Measurements from ENCODE around the gene ESPN. TPM values are rescaled to one million over a fixed set of nuclear protein-coding genes. Genes with fewer than 3 reads are reported as not detected.
A peak's percentile ranks its signal among the peaks of the same experiment; 100 is the strongest.

ESPN gene
- polyA plus RNA-seq, 1 experiment, result not detected

DNA sequence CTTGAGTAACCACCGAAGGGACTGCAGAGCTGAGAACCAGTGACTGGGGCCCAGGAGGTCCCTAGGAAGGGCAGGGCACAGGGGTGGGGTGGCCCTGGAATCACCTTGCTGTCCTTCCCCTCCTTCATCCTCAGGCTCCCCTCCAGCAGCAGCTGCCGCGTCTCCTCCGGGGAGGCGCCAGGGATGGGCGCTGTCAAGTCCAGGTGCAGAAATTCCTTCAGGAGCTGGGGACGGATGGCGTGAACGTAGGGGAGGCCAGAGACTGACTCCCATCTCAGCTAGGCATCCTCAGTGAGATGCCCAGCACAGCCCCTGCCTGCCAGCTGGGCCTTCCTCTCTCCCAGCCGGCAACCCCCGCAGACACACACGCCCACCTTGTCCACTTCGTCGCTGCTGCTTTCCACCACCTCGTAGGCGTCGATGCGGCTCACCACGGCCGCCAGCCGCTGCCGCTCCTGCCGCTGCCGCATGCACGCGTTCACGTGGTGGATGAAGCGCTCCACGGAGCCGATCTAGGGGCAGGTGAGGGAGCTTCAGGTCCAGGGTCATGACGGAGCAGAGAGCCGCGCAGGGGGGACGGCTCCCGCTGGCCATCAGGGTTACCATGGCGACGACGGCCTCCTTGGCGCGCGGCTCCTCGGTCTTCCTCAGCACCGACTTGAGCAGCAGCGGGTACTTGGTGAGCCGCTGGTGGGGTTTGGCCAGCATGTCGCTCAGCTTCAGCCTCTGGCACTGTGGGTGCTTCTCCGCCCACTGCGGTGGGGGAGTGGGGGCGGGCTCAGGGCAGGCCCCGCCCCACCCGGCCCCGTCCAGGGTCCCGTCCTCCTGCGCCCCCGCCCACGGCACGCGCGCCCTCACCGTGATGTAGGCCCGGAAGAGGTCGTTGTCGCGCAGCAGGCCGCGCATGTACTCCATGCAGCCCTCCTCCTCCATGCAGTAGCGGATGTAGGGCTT is 45.8 kb downstream of the ESPN start:
- Histone ChIP-seq H3K4me3 (ENCODE audit: low read depth, low read length) (no peak overlapping the region), H3K9me3 (ENCODE audit: control insufficient read depth, insufficient read depth, low read length) (no peaks in the 10 kb centered on the region; the same call in 1 of the 2 replicates), H3K27me3 (ENCODE audit: control insufficient read depth, insufficient read depth, low read length) (no peaks in the 10 kb centered on the region), H3K27ac (ENCODE audit: low read depth, low read length) (no peak overlapping the region)
- POLR2A ChIA-PET, result no interaction called here
- CTCF ChIA-PET, result no interaction called here
- TF ChIP-seq, protein P1, sequence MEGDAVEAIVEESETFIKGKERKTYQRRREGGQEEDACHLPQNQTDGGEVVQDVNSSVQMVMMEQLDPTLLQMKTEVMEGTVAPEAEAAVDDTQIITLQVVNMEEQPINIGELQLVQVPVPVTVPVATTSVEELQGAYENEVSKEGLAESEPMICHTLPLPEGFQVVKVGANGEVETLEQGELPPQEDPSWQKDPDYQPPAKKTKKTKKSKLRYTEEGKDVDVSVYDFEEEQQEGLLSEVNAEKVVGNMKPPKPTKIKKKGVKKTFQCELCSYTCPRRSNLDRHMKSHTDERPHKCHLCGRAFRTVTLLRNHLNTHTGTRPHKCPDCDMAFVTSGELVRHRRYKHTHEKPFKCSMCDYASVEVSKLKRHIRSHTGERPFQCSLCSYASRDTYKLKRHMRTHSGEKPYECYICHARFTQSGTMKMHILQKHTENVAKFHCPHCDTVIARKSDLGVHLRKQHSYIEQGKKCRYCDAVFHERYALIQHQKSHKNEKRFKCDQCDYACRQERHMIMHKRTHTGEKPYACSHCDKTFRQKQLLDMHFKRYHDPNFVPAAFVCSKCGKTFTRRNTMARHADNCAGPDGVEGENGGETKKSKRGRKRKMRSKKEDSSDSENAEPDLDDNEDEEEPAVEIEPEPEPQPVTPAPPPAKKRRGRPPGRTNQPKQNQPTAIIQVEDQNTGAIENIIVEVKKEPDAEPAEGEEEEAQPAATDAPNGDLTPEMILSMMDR (IDR thresholded peaks at IDR 0.05; ENCODE audit: low read depth, low read length), result no peak
- DNase-seq (ENCODE audit: low read depth, low spot score), result no peak

DNA sequence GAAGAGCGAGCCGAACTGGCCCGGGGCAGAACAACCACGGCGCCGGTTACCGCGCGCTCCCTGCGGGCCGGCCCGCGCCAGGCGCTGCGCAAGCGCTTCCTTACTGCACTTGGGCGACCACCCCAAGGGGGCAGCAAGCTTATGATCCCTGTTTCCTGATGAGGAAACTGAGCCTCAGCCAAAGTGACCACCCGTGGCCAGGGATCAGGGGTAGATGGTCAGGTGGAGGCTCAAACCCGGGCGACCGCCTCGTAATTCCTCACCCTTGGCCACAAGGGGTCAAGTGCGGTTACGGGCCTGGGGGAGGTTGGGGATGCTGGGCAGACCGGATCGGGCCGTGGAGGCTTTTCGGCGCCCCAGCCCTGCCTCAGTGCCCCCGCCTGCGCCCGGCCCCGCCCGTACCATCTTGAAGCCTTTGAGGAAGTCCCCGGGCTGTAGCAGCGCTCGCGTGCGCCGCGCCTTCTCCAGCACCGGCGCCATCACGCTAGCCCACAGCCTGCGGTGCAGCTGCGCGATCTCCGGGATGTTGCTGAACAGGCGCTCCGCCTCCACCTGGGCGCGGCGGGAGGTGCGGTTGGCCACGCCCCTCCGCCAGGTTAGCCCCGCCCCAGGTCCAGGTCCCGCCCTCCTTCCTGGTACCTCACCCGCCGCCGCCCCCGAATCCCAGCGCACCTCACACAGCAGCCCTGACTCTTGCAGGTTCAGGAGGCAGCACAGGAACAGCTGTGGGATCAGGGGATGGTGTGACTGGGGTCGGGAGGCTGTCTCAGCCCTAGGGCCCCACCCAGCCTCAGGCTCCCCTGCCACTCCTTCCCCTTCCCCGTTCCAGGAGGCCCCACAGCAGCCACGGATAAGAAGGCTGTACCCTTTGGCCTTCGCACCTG is 46.8 kb downstream of the ESPN start:
- ChIA-PET POLR2A (no interaction called here), CTCF (no interaction called here)
- Histone ChIP-seq H3K27me3 (ENCODE audit: control insufficient read depth, insufficient read depth, low read length) (no peaks in the 10 kb centered on the region), H3K27ac (ENCODE audit: low read depth, low read length) (no peak overlapping the region), H3K4me3 (ENCODE audit: low read depth, low read length) (no peak overlapping the region), H3K9me3 (ENCODE audit: control insufficient read depth, insufficient read depth, low read length) (no peaks in the 10 kb centered on the region; the same call in 1 of the 2 replicates)
- TF ChIP-seq, protein P1 (IDR thresholded peaks at IDR 0.05; ENCODE audit: low read depth, low read length), result no peak
- DNase-seq (ENCODE audit: low read depth, low spot score), result no peak

DNA sequence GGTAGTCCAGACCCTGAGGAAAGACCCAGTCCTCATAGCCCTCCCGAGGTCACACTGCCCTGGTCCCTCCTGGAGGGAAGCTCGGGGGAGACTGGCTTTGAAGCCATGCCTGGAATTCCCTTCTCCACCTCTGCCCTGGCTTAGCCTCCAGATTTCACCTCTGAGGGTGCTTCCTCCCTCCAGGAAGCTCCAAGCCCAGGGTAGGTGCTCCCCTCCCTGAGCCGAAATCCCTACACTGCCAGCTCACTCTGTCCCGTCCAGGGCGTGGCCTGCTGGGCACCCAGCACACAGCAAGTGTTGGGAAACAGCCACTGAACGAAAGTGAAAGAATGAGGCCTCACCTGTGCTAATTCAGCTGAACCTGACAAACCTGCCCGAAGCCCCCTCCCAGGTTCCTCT is 47.4 kb downstream of the ESPN start:
- DNase-seq (ENCODE audit: low read depth, low spot score), result no peak
- ChIA-PET POLR2A (no interaction called here), CTCF (interaction anchor here (1.5 kb wide), 1 partner anchor 9 kb away, joined by 7 read pairs; no protein-coding TSS in a partner anchor)
- TF ChIP-seq, protein P1 (IDR thresholded peaks at IDR 0.05; ENCODE audit: low read depth, low read length), result no peak
- Histone ChIP-seq H3K4me3 (ENCODE audit: low read depth, low read length) (no peak overlapping the region), H3K27ac (ENCODE audit: low read depth, low read length) (no peak overlapping the region), H3K9me3 (ENCODE audit: control insufficient read depth, insufficient read depth, low read length) (no peaks in the 10 kb centered on the region; the same call in 1 of the 2 replicates), H3K27me3 (ENCODE audit: control insufficient read depth, insufficient read depth, low read length) (no peaks in the 10 kb centered on the region)

DNA sequence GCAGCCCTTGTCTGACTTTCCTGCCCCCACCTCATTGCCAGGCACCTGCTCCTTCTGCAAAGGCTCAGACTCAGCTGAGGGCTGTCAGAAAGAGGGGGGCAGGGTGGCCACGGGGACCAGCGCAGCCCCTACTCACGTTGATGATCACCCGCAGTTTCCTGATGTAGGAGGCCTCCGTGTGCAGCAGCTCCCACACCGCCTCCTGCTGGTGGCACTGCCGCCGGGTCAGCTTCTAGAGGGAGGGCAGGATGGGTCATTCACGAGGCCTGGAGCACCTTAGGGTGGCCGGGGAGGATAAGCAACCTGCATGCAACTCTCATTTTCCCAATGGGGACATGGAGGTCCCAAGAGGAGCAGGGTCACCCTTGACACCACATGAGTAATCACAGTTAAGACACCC is 47.8 kb downstream of the ESPN start:
- ChIA-PET CTCF (interaction anchor here (1.5 kb wide), 1 partner anchor 9 kb away, joined by 7 read pairs; no protein-coding TSS in a partner anchor), POLR2A (no interaction called here)
- TF ChIP-seq, protein P1 (IDR thresholded peaks at IDR 0.05; ENCODE audit: low read depth, low read length), result peak; percentile 24
- Histone ChIP-seq H3K4me3 (ENCODE audit: low read depth, low read length) (no peak overlapping the region), H3K27ac (ENCODE audit: low read depth, low read length) (no peak overlapping the region), H3K9me3 (ENCODE audit: control insufficient read depth, insufficient read depth, low read length) (no peaks in the 10 kb centered on the region; the same call in 1 of the 2 replicates), H3K27me3 (ENCODE audit: control insufficient read depth, insufficient read depth, low read length) (no peaks in the 10 kb centered on the region)
- DNase-seq (ENCODE audit: low read depth, low spot score), result no peak

Measured in AG04450 (cell line).